Dendritic cell treated with granulocyte-macrophage colony-stimulating factor and Interleukin-4, amounts not matched to agents 40 ng/mL and 50 ng/mL, for 4 days (primary cell): ENCODE results near the gene PRR5.
"Not testable (repeated sequence)": the region's sequence is repeated elsewhere in the genome, so short reads cannot be mapped to it uniquely, and the experiment has no call there.

Experiments
- H3K27ac Mint-ChIP-seq: one replicate; pipeline ENCODE4 v1.8.0; 2022; ENCODE audit warnings: mild to moderate bottlenecking, mixed read lengths
- H3K27me3 Mint-ChIP-seq: one replicate; pipeline ENCODE4 v1.8.0; 2022; ENCODE audit warnings: mild to moderate bottlenecking, mixed read lengths
- H3K36me3 Mint-ChIP-seq: one replicate; pipeline ENCODE4 v1.8.0; 2022; ENCODE audit warnings: low read depth, mixed read lengths
- H3K4me1 Mint-ChIP-seq: one replicate; pipeline ENCODE4 v1.8.0; 2022; ENCODE audit warnings: low read depth, mixed read lengths
- H3K4me3 Mint-ChIP-seq: one replicate; pipeline ENCODE4 v1.8.0; 2022; ENCODE audit warnings: mild to moderate bottlenecking, moderate library complexity, mixed read lengths
- H3K9me3 Mint-ChIP-seq: one replicate; pipeline ENCODE4 v1.8.0; 2022; ENCODE audit warnings: mixed read lengths
- intact Hi-C: fragments of 100-400 bp; cut with micrococcal nuclease; formaldehyde crosslinking; loops from one replicate; pipeline ENCODE4 v1.15.0; 2022

PRR5 gene

DNA sequence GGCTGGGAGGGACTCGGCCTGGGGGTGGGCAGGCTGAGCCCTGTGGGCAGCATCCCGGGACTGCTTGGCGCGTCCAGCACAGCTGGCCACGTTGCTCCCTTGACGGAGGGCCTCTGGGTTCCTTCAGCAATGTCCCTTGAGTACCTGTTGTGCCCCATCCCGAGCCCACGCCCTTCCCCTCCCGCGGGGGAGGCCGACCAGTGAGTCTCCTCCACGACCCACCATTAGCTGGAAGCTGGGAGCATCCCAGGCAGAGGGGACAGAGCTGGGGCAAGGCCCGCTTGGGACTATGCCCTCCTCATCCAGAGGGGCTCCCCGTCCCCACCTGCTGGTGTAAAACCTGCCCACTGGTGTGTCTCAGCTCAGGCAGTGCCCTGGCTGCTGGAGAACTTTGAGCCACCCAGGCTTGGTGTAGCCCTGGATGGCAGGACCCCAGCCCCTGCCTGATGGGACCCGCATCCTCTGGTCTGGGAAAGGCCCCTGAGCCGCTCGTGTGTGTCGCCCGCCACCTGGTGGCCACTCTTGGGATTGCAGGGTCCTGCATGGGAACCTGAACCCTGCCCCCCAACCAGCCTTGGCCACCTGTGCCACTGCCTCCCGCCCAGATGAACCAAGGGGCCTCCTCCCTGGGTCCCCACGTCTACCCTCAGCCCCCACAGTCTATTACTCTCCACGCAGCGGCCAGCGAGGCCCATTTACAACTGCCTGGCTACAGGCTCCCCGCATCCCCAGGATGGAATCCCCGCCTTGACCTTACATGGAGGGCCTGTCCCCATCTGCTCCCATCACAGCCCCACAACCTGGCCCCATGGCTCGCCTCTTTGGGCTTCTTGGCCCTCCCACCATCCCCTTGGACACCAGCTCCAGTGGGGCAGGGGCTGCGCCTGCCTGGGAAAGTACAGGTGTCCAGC lies 33.8 kb downstream of the PRR5 start:
- no peak overlapping the region for H3K27ac Mint-ChIP-seq
- H3K9me3 Mint-ChIP-seq = no peaks in the 10 kb centered on the region
- H3K4me3 Mint-ChIP-seq = no peak overlapping the region
- H3K4me1 Mint-ChIP-seq = no peaks in the 10 kb centered on the region
- H3K27me3 Mint-ChIP-seq = peaks cover 1% of the 10 kb centered on the region
- H3K36me3 Mint-ChIP-seq = no peaks in the 10 kb centered on the region
- intact Hi-C loops = loop anchor here (1.0 kb wide), 1 partner anchor 38 kb away; no protein-coding TSS in a partner anchor

- Mint-ChIP-seq H3K36me3 (no peaks in the 10 kb centered on the region), H3K27me3 (no peaks in the 10 kb centered on the region), H3K9me3 (no peaks in the 10 kb centered on the region), H3K27ac (no peak overlapping the region), H3K4me3 (no peak overlapping the region), H3K4me1 (no peaks in the 10 kb centered on the region)
- intact Hi-C loops = no loop called here
These were observed 34.8 kb downstream of the PRR5 start for GRCh38 chr22:44736581-44737405.

DNA sequence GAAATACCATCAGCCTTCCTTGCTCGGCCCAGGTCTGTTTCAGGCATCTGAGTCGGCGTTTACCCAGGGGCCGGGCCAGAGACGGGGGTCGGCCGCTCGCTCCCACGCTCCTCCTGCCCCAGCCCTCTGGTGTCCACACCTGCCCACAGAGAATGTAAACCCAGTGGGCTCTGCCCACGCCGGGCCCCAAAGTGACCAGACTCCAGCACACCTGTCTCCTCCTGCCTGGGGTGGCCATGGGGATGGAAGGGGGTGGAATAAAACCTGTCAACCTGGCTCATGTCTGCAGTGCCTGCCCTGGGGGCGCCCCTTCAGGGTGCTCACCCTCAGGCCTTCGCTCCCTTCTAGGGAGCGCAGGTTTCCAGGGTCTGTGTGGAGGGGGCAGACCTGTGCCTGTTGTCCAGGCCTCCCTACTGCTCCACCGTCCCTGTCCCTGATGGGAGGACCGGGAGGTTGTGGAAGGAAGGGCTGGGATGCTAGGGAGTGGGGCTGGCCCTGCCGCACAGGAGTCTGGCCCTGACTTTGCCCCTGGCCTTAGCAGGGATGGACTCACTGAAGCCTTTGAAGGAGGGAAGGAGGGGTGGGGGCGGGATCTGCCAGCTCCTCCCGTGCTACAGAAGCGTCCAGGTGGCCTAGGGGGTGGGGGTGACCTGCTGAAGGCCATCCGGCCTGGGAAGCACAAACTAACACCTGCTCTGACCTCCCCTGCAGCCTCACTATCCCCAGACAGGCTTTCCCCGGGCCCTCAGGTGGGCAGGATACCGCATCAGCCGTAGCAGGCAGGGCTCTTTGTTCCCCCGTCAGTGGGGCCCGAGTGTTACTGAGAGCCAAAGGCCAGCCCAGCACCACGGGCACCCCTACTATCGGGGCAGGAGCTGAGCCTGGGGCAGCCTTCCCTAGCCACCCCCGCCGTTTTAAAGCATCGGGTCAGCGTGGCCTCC lies 35.7 kb downstream of the PRR5 start:
- Mint-ChIP-seq H3K9me3 (no peaks in the 10 kb centered on the region), H3K27me3 (no peaks in the 10 kb centered on the region), H3K36me3 (no peaks in the 10 kb centered on the region), H3K27ac (no peak overlapping the region), H3K4me3 (no peak overlapping the region), H3K4me1 (no peaks in the 10 kb centered on the region)
- intact Hi-C loops = no loop called here

DNA sequence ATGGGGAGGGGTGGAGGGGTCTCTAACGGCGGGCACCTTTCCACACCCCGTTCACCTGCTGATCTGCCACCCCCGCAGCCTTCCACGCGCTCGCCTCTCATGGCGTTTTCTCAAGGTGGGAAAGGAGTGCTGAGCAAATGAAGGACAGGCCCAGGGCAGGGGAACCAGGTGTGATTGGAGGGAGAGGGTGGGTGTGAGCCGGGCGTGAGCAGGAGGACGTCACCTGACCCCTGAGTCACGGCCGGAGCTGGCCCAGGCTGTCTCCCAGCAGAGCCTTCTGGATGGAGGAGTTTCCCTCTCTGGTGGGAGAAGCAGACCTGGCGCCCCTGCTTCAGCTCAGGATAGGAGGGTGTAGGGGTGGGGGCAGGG lies 36.3 kb downstream of the PRR5 start:
- no peak overlapping the region for H3K27ac Mint-ChIP-seq
- intact Hi-C loops = no loop called here
- no peaks in the 10 kb centered on the region for H3K9me3 Mint-ChIP-seq
- no peaks in the 10 kb centered on the region for H3K4me1 Mint-ChIP-seq
- no peaks in the 10 kb centered on the region for H3K36me3 Mint-ChIP-seq
- no peak overlapping the region for H3K4me3 Mint-ChIP-seq
- H3K27me3 Mint-ChIP-seq = no peaks in the 10 kb centered on the region

DNA sequence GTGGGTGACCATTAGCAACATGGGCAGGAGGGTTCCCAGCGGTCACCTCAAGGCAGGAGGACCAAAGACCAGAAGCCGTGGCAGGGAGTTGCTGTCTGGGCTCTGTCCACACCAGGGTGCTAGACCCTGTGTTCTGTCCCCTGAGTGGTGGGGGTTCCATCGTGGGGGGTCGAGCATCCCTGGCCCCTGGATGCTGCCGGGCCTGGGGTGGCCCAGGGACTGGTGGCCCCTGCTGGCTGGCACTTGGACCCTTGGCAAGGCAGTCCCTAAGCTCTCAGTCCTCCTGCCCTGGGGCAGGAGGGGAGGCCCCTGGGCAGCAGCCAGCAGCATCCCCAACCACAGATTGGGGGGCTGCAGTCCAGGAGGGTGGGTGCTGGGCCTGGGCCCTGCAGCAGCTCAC lies 37.0 kb downstream of the PRR5 start:
- Mint-ChIP-seq H3K27me3 (no peaks in the 10 kb centered on the region), H3K36me3 (no peaks in the 10 kb centered on the region), H3K4me3 (no peak overlapping the region), H3K9me3 (no peaks in the 10 kb centered on the region), H3K4me1 (no peaks in the 10 kb centered on the region), H3K27ac (no peak overlapping the region)
- intact Hi-C loops = no loop called here

- H3K4me3 Mint-ChIP-seq, intact Hi-C loops, H3K9me3 Mint-ChIP-seq: not testable (repeated sequence)
These were observed 37.7 kb downstream of the PRR5 start for GRCh38 chr22:44739666-44740065.

GRCh38 chr22:44740307-44740706 lies 38.3 kb downstream of the PRR5 start:
- Mint-ChIP-seq H3K9me3 (no peaks in the 10 kb centered on the region), H3K27me3 (no peaks in the 10 kb centered on the region), H3K4me3 (no peak overlapping the region), H3K27ac (no peak overlapping the region), H3K4me1 (no peaks in the 10 kb centered on the region), H3K36me3 (no peaks in the 10 kb centered on the region)
- intact Hi-C loops = no loop called here

More at GRCh38 chr22:44739666-44740065, 37.7 kb downstream of the PRR5 start:
- H3K4me1 Mint-ChIP-seq, H3K27ac Mint-ChIP-seq, H3K36me3 Mint-ChIP-seq, H3K27me3 Mint-ChIP-seq: not testable (repeated sequence)

DNA sequence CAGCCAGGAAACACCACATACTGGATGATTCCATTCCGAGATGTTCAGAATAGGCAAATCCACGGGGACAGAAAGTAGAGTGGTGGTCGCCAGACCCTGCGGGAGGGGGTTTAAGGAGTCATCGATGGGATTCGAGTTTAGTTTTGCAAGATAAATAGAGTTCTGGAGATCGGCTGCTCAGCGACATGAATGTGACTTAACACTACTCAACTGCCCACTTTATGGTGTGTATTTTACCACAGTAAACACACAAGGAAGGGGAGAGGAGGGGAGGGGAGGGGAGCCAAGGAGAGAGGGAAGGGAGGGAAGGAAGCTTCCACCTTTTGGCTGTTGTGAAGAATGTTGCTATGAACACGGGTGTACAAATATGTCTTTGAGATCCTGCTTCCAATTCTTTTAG lies 39.9 kb downstream of the PRR5 start:
- no peak overlapping the region for H3K4me3 Mint-ChIP-seq
- peaks cover 4% of the 10 kb centered on the region for H3K27me3 Mint-ChIP-seq
- H3K9me3 Mint-ChIP-seq = no peaks in the 10 kb centered on the region
- no peaks in the 10 kb centered on the region for H3K36me3 Mint-ChIP-seq
- H3K4me1 Mint-ChIP-seq = no peaks in the 10 kb centered on the region
- H3K27ac Mint-ChIP-seq = no peak overlapping the region
- intact Hi-C loops = no loop called here

DNA sequence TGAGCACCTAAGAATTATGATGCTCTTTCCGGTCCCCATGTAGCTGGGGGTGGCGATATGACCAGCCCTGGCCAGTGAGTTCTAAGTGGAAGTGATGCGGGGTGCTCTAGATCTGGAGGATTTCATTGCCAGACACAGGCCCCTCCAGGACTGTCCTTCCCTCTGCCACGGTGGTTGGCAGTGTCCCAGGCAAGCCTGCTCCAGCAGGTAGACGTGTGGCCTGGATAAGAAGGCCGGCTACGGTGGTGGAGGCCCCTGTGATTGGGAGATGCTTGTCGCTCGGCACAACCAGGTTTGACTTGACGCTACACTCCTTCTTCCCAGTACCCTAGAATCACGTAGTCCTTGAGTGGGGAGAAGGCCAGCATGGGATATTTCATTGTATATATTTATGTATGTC lies 41.2 kb downstream of the PRR5 start:
- Mint-ChIP-seq H3K27ac (no peak overlapping the region), H3K36me3 (no peaks in the 10 kb centered on the region), H3K4me3 (no peak overlapping the region), H3K4me1 (no peaks in the 10 kb centered on the region), H3K27me3 (peaks cover 4% of the 10 kb centered on the region), H3K9me3 (no peaks in the 10 kb centered on the region)
- intact Hi-C loops = no loop called here

DNA sequence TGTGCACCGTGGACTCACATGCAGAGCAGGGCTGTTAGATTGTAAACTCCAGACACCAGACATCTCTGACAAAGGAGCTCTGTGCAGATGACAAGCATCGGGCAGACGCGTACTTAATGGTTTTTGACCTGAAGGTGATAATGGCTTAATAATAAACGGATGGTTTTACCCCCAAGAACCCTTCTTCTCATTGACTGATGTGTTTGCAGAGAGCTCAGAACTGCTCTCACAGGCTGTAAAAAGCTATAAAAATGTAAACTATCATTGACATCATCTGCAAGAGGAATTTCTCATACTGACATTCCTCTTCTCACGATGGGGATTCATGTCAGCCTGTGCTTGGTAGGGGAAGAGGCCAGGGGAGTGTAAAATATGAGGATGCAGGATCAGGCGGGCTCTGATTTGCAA lies 41.8 kb downstream of the PRR5 start:
- H3K27me3 Mint-ChIP-seq = peaks cover 4% of the 10 kb centered on the region
- no peaks in the 10 kb centered on the region for H3K4me1 Mint-ChIP-seq
- no peaks in the 10 kb centered on the region for H3K9me3 Mint-ChIP-seq
- no peak overlapping the region for H3K27ac Mint-ChIP-seq
- H3K36me3 Mint-ChIP-seq = no peaks in the 10 kb centered on the region
- intact Hi-C loops = no loop called here
- H3K4me3 Mint-ChIP-seq = no peak overlapping the region

DNA sequence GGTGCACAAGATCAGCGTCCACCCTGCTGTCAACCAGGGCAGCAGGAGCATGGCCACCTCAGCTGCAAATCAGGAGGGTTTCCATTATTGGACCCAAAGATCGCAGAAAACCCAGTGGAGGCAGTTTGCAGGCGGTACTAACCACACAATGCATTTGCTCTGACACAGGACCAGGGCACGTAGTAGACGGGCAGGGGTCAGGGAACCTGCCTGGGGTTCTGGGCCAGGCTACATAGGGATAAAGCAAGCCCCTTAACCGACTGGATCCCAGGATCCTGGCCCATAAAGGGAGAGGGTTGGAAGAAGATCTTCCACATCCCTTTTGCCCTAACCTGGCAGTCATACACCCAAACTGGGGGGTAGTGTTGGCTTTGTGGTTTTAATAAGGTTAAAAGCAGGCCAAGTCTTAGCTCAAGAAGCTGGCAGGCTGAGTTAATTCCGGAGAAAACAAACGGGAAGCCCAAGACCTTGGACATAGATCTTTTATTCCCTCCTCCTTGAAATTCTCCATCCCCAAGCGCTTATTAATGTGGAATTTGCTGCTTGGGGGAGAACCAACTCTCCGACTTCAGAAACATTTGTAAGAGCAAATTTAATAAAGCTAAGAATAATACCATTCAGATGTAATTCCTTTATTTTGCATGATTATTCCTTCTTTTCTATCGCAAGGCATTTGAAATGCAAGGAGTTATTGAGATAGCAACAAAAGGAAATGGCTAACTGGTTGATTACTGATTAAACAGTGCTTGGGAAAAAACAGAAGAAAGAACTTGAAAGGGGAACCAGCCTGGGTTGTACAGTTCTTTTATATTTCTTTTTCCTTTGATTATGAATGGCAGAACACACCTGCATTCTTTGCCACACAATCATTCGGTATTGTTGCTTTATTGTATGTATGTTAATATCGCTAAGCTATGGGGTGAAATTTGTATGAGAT lies 44.1 kb downstream of the PRR5 start:
- Mint-ChIP-seq H3K27ac (no peak overlapping the region), H3K36me3 (no peaks in the 10 kb centered on the region), H3K4me1 (no peaks in the 10 kb centered on the region), H3K9me3 (no peaks in the 10 kb centered on the region), H3K4me3 (no peak overlapping the region), H3K27me3 (peaks cover 18% of the 10 kb centered on the region)
- intact Hi-C loops = no loop called here

DNA sequence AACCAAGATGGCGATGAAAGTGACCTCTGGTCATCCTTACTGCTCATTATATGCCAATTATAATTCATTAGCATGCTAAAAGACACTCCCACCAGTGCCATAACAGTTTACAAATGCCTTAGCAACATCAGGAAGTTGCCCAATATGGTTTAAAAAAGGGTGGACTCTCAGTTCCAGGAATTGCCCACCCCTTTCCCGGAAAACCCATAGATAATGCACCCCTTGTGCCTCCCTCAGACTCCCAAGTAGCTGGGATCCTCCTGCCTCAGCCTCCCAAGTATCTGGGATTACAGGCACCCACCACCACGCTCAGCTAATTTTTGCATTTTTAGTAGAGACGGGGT lies 45.8 kb downstream of the PRR5 start:
- H3K36me3 Mint-ChIP-seq, H3K27ac Mint-ChIP-seq, H3K4me3 Mint-ChIP-seq, intact Hi-C loops, H3K9me3 Mint-ChIP-seq, H3K4me1 Mint-ChIP-seq: not testable (repeated sequence)
- peaks cover 32% of the 10 kb centered on the region for H3K27me3 Mint-ChIP-seq

- Mint-ChIP-seq H3K4me3 (no peak overlapping the region), H3K9me3 (no peaks in the 10 kb centered on the region), H3K27me3 (peaks cover 39% of the 10 kb centered on the region), H3K4me1 (no peaks in the 10 kb centered on the region), H3K27ac (no peak overlapping the region), H3K36me3 (no peaks in the 10 kb centered on the region)
- intact Hi-C loops = no loop called here
These were observed 46.5 kb downstream of the PRR5 start for GRCh38 chr22:44748524-44748923.
